Tibial nerve (tissue), 3 donors: ENCODE measurements around the gene QSOX2.

ENCODE experiments used
- CTCF ChIP-seq, 5 experiments: fragments of 200-600 bp in 3 of 5; fragments of 450-650 bp in 2 of 5; sonication (generic) in 3 of 5; IDR thresholded peaks; one replicate each; pipeline ENCODE4 v1.5.1; 2016 to 2019; ENCODE audit warnings: antibody characterized with exemption in 5 of 5, mild to moderate bottlenecking in 3 of 5, moderate library complexity in 2 of 5
- POLR2A ChIP-seq, 2 donors: fragments of 450-650 bp; IDR thresholded peaks; one replicate each; pipeline ENCODE4 v1.6.1; 2017; ENCODE audit warnings: antibody characterized with exemption in 2 of 2, mild to moderate bottlenecking in 2 of 2, moderate library complexity in 2 of 2

GRCh38 chr9:136253246-136254130 lies 7.9 kb upstream of the QSOX2 start:
- TF ChIP-seq CTCF (IDR thresholded peaks at IDR 0.05) (no peak), POLR2A (IDR thresholded peaks at IDR 0.05) (no peak)
